NB4 (cell line): Measurements from ENCODE around the gene GPR84.

Experiments
- DNase-seq: peaks from one replicate; pipeline ENCODE4 v3.0.0; 2010; ENCODE audit warnings: low read depth
- H3K4me3 ChIP-seq: one replicate; pipeline ENCODE4 v1.5.1; 2011; ENCODE audit warnings: mild to moderate bottlenecking, low read depth, low read length, moderate library complexity
- CTCF ChIP-seq: IDR thresholded peaks from one replicate; pipeline ENCODE4 v1.5.1; 2012; ENCODE audit warnings: low read depth, low read length
- MAX ChIP-seq: IDR thresholded peaks from 2 replicates; pipeline ENCODE4 v1.6.1; 2011; ENCODE audit warnings: low read depth, low read length
- MYC ChIP-seq: IDR thresholded peaks from 2 replicates; pipeline ENCODE4 v1.6.1; 2011; ENCODE audit warnings: low read depth, low read length
- POLR2A ChIP-seq: IDR thresholded peaks from 2 replicates; pipeline ENCODE4 v1.6.1; 2011; ENCODE audit warnings: mild to moderate bottlenecking; ENCODE audit not compliant: insufficient read length; ENCODE audit errors: extremely low read depth

GPR84 gene

GRCh38 chr12:54370171-54370730 lies 6.0 kb upstream of the GPR84 start:
- peak overlapping the region; percentile 32 for H3K4me3 ChIP-seq
- TF ChIP-seq MYC (no peak), MAX (peak; percentile 35; the same call in 1 of the 2 replicates), CTCF (peak; percentile 69), POLR2A (no peak)
- peak; percentile 84 for DNase-seq

GRCh38 chr12:54369597-54370131 lies 5.4 kb upstream of the GPR84 start:
- peak overlapping the region; percentile 51 for H3K4me3 ChIP-seq
- DNase-seq: peak; percentile 59
- TF ChIP-seq MYC: no peak
- no peak for TF ChIP-seq POLR2A
- no peak for TF ChIP-seq CTCF
- no peak for TF ChIP-seq MAX

- peak overlapping the region; percentile 51 for H3K4me3 ChIP-seq
- peak; percentile 97 for TF ChIP-seq CTCF
- TF ChIP-seq MYC: peak; percentile 10; the same call in 1 of the 2 replicates
- TF ChIP-seq POLR2A: no peak
- peak; percentile 66 for TF ChIP-seq MAX
- peak; percentile 95 for DNase-seq
Measured at GRCh38 chr12:54368709-54369596, 4.7 kb upstream of the GPR84 start.

- H3K4me3 ChIP-seq: peak overlapping the region; percentile 51
- DNase-seq: no peak
Measured at GRCh38 chr12:54368025-54368708, 3.9 kb upstream of the GPR84 start.

GRCh38 chr12:54363618-54364017 lies 668 bp downstream of the GPR84 start:
- H3K4me3 ChIP-seq: peak overlapping the region; percentile 79
- TF ChIP-seq CTCF: no peak
- TF ChIP-seq POLR2A: no peak
- TF ChIP-seq MAX: peak; percentile 48; the same call in 1 of the 2 replicates
- peak; percentile 55 for DNase-seq

More at GRCh38 chr12:54368025-54368708, 3.9 kb upstream of the GPR84 start:
- TF ChIP-seq MYC (no peak), POLR2A (no peak), CTCF (no peak)
